ENCODE data around the gene SDF2L1. TPM values are rescaled to one million over a fixed set of nuclear protein-coding genes. Genes with fewer than 3 reads are reported as not detected.

SDF2L1 gene
- total and polyA plus RNA-seq, 2 of the 13 experiments (the other 11 are each of a cell fraction or from before 2014, with no cell fraction given) = 18.0 to 57.4 TPM

DNA sequence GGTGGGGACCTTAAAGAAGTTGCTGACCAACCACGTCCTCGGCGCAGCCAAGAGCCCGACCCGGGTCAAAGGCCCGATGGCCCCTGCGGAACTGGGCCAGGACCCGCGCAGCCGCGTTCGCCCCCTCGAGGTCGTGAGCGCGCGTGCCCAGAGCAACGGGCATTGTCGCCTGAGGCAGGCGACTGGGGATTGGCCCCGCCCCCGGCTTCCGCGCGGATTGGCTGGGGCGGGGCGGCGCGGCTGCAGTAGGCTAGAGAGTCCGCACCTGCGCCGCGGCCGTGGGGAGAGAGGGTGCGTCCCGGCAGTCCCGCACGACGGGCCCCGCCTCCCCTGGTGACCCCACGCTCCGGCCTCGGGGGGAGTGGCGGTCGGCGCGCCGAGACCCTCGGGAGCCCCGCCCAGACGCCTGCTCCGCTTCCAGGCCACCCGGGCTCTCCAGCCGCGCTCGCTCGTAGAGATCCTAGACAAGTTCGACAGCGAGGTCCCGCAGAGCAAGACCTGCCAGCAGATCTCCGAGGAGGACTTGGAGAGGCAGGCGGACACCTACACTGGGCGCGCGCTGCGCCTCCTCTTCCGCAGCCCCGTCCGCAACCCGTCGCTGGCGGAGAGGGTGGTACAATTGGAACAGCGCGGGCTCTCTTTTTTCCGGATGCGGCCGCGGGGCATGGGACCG lies 15.4 kb downstream of the SDF2L1 start (continued):
- TF ChIP-seq, protein P1, sequence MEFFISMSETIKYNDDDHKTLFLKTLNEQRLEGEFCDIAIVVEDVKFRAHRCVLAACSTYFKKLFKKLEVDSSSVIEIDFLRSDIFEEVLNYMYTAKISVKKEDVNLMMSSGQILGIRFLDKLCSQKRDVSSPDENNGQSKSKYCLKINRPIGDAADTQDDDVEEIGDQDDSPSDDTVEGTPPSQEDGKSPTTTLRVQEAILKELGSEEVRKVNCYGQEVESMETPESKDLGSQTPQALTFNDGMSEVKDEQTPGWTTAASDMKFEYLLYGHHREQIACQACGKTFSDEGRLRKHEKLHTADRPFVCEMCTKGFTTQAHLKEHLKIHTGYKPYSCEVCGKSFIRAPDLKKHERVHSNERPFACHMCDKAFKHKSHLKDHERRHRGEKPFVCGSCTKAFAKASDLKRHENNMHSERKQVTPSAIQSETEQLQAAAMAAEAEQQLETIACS (CRISPR knock-in tag; IDR thresholded peaks at IDR 0.05) = peak; percentile 80
- TF ChIP-seq ZBTB7B (CRISPR knock-in tag; IDR thresholded peaks at IDR 0.05) (peak; percentile 55; the same call in 1 of the 2 replicates), NFIC (IDR thresholded peaks at IDR 0.05; ENCODE audit: low read length) (no peak), ZNF703 (CRISPR knock-in tag; IDR thresholded peaks at IDR 0.05; ENCODE audit: borderline replicate concordance) (peak; percentile 85; the same call in 1 of the 2 replicates), ZNF383 (CRISPR knock-in tag; IDR thresholded peaks at IDR 0.05; ENCODE audit: borderline replicate concordance) (no peak), XRCC5 (optimal IDR thresholded peaks at IDR 0.05; ENCODE audit: low read length) (peak; percentile 46), XBP1 (CRISPR knock-in tag; IDR thresholded peaks at IDR 0.05) (no peak), KDM2A (CRISPR knock-in tag; IDR thresholded peaks at IDR 0.05; ENCODE audit: borderline replicate concordance, low read depth) (peak; percentile 97), ZNF720 (CRISPR knock-in tag; IDR thresholded peaks at IDR 0.05) (no peak), U2AF1 (optimal IDR thresholded peaks at IDR 0.05; ENCODE audit: low read depth, low read length) (peak; percentile 95), ZNF143 (CRISPR knock-in tag; IDR thresholded peaks at IDR 0.05) (no peak; the same call in 1 of the 2 replicates)
- TF ChIP-seq, protein P2, sequence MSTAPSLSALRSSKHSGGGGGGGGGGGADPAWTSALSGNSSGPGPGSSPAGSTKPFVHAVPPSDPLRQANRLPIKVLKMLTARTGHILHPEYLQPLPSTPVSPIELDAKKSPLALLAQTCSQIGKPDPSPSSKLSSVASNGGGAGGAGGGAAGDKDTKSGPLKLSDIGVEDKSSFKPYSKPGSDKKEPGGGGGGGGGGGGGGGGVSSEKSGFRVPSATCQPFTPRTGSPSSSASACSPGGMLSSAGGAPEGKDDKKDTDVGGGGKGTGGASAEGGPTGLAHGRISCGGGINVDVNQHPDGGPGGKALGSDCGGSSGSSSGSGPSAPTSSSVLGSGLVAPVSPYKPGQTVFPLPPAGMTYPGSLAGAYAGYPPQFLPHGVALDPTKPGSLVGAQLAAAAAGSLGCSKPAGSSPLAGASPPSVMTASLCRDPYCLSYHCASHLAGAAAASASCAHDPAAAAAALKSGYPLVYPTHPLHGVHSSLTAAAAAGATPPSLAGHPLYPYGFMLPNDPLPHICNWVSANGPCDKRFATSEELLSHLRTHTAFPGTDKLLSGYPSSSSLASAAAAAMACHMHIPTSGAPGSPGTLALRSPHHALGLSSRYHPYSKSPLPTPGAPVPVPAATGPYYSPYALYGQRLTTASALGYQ (CRISPR knock-in tag; IDR thresholded peaks at IDR 0.05) = no peak
- TF ChIP-seq, protein P3, sequence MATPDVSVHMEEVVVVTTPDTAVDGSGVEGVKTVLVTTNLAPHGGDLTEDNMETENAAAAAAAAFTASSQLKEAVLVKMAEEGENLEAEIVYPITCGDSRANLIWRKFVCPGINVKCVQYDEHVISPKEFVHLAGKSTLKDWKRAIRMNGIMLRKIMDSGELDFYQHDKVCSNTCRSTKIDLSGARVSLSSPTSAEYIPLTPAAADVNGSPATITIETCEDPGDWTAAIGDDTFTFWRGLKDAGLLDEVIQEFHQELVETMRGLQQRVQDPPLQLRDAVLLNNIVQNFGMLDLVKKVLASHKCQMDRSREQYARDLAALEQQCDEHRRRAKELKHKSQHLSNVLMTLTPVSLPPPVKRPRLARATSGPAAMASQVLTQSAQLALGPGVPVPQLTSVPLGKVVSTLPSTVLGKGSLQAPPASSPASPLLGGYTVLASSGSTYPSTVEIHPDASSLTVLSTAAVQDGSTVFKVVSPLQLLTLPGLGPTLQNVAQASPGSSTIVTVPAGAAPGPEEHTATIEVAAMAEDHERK (CRISPR knock-in tag; IDR thresholded peaks at IDR 0.05; ENCODE audit: low read depth) = peak; percentile 61; the same call in 1 of the 2 replicates
- TF ChIP-seq, protein P4, sequence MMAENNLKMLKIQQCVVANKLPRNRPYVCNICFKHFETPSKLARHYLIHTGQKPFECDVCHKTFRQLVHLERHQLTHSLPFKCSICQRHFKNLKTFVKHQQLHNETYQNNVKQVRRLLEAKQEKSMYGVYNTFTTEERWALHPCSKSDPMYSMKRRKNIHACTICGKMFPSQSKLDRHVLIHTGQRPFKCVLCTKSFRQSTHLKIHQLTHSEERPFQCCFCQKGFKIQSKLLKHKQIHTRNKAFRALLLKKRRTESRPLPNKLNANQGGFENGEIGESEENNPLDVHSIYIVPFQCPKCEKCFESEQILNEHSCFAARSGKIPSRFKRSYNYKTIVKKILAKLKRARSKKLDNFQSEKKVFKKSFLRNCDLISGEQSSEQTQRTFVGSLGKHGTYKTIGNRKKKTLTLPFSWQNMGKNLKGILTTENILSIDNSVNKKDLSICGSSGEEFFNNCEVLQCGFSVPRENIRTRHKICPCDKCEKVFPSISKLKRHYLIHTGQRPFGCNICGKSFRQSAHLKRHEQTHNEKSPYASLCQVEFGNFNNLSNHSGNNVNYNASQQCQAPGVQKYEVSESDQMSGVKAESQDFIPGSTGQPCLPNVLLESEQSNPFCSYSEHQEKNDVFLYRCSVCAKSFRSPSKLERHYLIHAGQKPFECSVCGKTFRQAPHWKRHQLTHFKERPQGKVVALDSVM (CRISPR knock-in tag; IDR thresholded peaks at IDR 0.05) = peak; percentile 51; the same call in 1 of the 2 replicates
- TF ChIP-seq, protein P5, sequence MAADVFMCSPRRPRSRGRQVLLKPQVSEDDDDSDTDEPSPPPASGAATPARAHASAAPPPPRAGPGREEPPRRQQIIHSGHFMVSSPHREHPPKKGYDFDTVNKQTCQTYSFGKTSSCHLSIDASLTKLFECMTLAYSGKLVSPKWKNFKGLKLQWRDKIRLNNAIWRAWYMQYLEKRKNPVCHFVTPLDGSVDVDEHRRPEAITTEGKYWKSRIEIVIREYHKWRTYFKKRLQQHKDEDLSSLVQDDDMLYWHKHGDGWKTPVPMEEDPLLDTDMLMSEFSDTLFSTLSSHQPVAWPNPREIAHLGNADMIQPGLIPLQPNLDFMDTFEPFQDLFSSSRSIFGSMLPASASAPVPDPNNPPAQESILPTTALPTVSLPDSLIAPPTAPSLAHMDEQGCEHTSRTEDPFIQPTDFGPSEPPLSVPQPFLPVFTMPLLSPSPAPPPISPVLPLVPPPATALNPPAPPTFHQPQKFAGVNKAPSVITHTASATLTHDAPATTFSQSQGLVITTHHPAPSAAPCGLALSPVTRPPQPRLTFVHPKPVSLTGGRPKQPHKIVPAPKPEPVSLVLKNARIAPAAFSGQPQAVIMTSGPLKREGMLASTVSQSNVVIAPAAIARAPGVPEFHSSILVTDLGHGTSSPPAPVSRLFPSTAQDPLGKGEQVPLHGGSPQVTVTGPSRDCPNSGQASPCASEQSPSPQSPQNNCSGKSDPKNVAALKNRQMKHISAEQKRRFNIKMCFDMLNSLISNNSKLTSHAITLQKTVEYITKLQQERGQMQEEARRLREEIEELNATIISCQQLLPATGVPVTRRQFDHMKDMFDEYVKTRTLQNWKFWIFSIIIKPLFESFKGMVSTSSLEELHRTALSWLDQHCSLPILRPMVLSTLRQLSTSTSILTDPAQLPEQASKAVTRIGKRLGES (CRISPR knock-in tag; IDR thresholded peaks at IDR 0.05; ENCODE audit: borderline replicate concordance) = no peak
